GM18502 (cell line): ENCODE measurements around the gene FAM171A1.
"Not testable (repeated sequence)": the region's sequence is repeated elsewhere in the genome, so short reads cannot be mapped to it uniquely, and the experiment has no call there.

ENCODE experiments used
- ATAC-seq: cut with Tn5 transposase; IDR thresholded peaks from one replicate; pipeline ENCODE4 v1.9.1; 2021; ENCODE audit warnings: mild to moderate bottlenecking; ENCODE audit not compliant: unreplicated experiment, poor library complexity

The FAM171A1 gene

GRCh38 chr10:15346440-15347141 is 24.5 kb downstream of the FAM171A1 start:
- no peak for ATAC-seq

- ATAC-seq = no peak
Observed at GRCh38 chr10:15345450-15345849, 25.6 kb downstream of the FAM171A1 start.

GRCh38 chr10:15344876-15345285 is 26.2 kb downstream of the FAM171A1 start:
- no peak for ATAC-seq

- no peak for ATAC-seq
Observed at GRCh38 chr10:15344256-15344875, 26.7 kb downstream of the FAM171A1 start.

- no peak for ATAC-seq
Observed at GRCh38 chr10:15342970-15343369, 28.1 kb downstream of the FAM171A1 start.

GRCh38 chr10:15341502-15342128 is 29.5 kb downstream of the FAM171A1 start:
- no peak for ATAC-seq

- no peak for ATAC-seq
Observed at GRCh38 chr10:15339892-15340291, 31.2 kb downstream of the FAM171A1 start.

- not testable (repeated sequence) for ATAC-seq
Observed at GRCh38 chr10:15337441-15337923, 33.6 kb downstream of the FAM171A1 start.

GRCh38 chr10:15336211-15336610 is 34.9 kb downstream of the FAM171A1 start:
- no peak for ATAC-seq

GRCh38 chr10:15335508-15335907 is 35.6 kb downstream of the FAM171A1 start:
- ATAC-seq = no peak

- ATAC-seq = no peak
Observed at GRCh38 chr10:15334650-15335323, 36.3 kb downstream of the FAM171A1 start.

GRCh38 chr10:15333909-15334649 is 37.0 kb downstream of the FAM171A1 start:
- no peak for ATAC-seq

- not testable (repeated sequence) for ATAC-seq
Observed at GRCh38 chr10:15333181-15333580, 37.9 kb downstream of the FAM171A1 start.

- ATAC-seq = no peak
Observed at GRCh38 chr10:15331461-15331860, 39.6 kb downstream of the FAM171A1 start.

- no peak for ATAC-seq
Observed at GRCh38 chr10:15329437-15329836, 41.7 kb downstream of the FAM171A1 start.

- ATAC-seq = no peak
Observed at GRCh38 chr10:15325944-15326284, 45.2 kb downstream of the FAM171A1 start.

GRCh38 chr10:15325243-15325943 is 45.7 kb downstream of the FAM171A1 start:
- no peak for ATAC-seq

GRCh38 chr10:15324611-15325010 is 46.5 kb downstream of the FAM171A1 start:
- ATAC-seq = no peak

GRCh38 chr10:15324113-15324512 is 47.0 kb downstream of the FAM171A1 start:
- no peak for ATAC-seq

- no peak for ATAC-seq
Observed at GRCh38 chr10:15322356-15322755, 48.7 kb downstream of the FAM171A1 start.
